Thoracic aorta (tissue), 2 donors: Measurements from ENCODE around the gene CYP24A1. TPM values are rescaled to one million over a fixed set of nuclear protein-coding genes. Genes with fewer than 3 reads are reported as not detected.

Experiments
- ATAC-seq: fragments of 150-250 bp; one replicate; pipeline ENCODE4 v1.8.0; 2017; ENCODE audit warnings: low read depth; ENCODE audit not compliant: insufficient number of reproducible peaks, low FRiP score
- DNase-seq: peaks from one replicate; pipeline ENCODE4 v3.0.0-alpha.2; 2020; ENCODE audit warnings: low spot score
- H3K27ac ChIP-seq, 2 donors: fragments of 200-600 bp; sonication (generic); 1 replicate in 1 of 2; 2 replicates in 1 of 2; pipeline ENCODE4 v1.5.1; 2016; ENCODE audit warnings: mild to moderate bottlenecking in 2 of 2, moderate library complexity in 2 of 2
- H3K27me3 ChIP-seq: fragments of 200-600 bp; sonication (generic); replicated peaks from 2 replicates; pipeline ENCODE4 v1.6.0; 2016; ENCODE audit warnings: mild to moderate bottlenecking; ENCODE audit not compliant: insufficient read depth
- H3K36me3 ChIP-seq: fragments of 200-600 bp; sonication (generic); one replicate; pipeline ENCODE4 v1.5.1; 2016
- H3K4me1 ChIP-seq, 2 donors: fragments of 200-600 bp; sonication (generic); 1 replicate in 1 of 2; 2 replicates in 1 of 2; pipeline versions ENCODE4 v1.5.1 to v1.6.0; 2016; ENCODE audit warnings: low read depth in 2 of 2, mild to moderate bottlenecking in 1 of 2; ENCODE audit not compliant: control insufficient read depth in 1 of 2
- H3K4me3 ChIP-seq: fragments of 200-600 bp; sonication (generic); 2 replicates; pipeline ENCODE4 v1.5.1; 2016; ENCODE audit warnings: mild to moderate bottlenecking
- H3K9me3 ChIP-seq: fragments of 200-600 bp; sonication (generic); 2 replicates; pipeline ENCODE4 v1.5.1; 2016
- CTCF ChIP-seq: fragments of 200-600 bp; sonication (generic); IDR thresholded peaks from one replicate; pipeline ENCODE4 v1.5.1; 2019; ENCODE audit warnings: antibody characterized with exemption
- total RNA-seq, 2 donors: library from RNA; depleted of rRNA; stranded (reverse); fragments of >200 nt; gene quantifications; one replicate each; pipeline versions ENCODE4 v1.1.0 to v1.2.3, GENCODE V29; 2016

CYP24A1 gene
- total RNA-seq, 2 donors from 2014 or later: not detected

- ATAC-seq (no peak), DNase-seq (no peak)
- Histone ChIP-seq H3K9me3 (no peaks in the 10 kb centered on the region), H3K27ac (no peak overlapping the region), H3K27me3 (peaks cover 6% of the 10 kb centered on the region), H3K4me3 (no peak overlapping the region), H3K36me3 (no peaks in the 10 kb centered on the region), H3K4me1 (peaks cover 0 to 16% of the 10 kb centered on the region in 2 donors)
- no peak for TF ChIP-seq CTCF
Measured at GRCh38 chr20:54168961-54169862, 4.6 kb downstream of the CYP24A1 start.

GRCh38 chr20:54167909-54168872 lies 5.6 kb downstream of the CYP24A1 start:
- no peak for DNase-seq
- H3K27ac ChIP-seq: no peak overlapping the region
- no peak overlapping the region for H3K4me3 ChIP-seq
- H3K9me3 ChIP-seq: no peaks in the 10 kb centered on the region
- no peaks in the 10 kb centered on the region for H3K36me3 ChIP-seq
- TF ChIP-seq CTCF: no peak
- ATAC-seq: no peak
- peaks cover 3% of the 10 kb centered on the region for H3K27me3 ChIP-seq
- peaks cover 0 to 6% of the 10 kb centered on the region in 2 donors for H3K4me1 ChIP-seq

GRCh38 chr20:54166987-54167662 lies 6.7 kb downstream of the CYP24A1 start:
- H3K36me3 ChIP-seq: no peaks in the 10 kb centered on the region
- DNase-seq: no peak
- no peak for TF ChIP-seq CTCF
- H3K27me3 ChIP-seq: no peaks in the 10 kb centered on the region
- no peaks in the 10 kb centered on the region for H3K4me1 ChIP-seq
- no peaks in the 10 kb centered on the region for H3K9me3 ChIP-seq
- ATAC-seq: no peak
- no peak overlapping the region for H3K4me3 ChIP-seq
- no peak overlapping the region for H3K27ac ChIP-seq

- no peaks in the 10 kb centered on the region for H3K9me3 ChIP-seq
- H3K4me3 ChIP-seq: no peak overlapping the region
- TF ChIP-seq CTCF: no peak
- ATAC-seq (no peak), DNase-seq (no peak)
- no peaks in the 10 kb centered on the region for H3K4me1 ChIP-seq
- no peaks in the 10 kb centered on the region for H3K36me3 ChIP-seq
- no peak overlapping the region for H3K27ac ChIP-seq
- no peaks in the 10 kb centered on the region for H3K27me3 ChIP-seq
Measured at GRCh38 chr20:54165803-54166202, 8.0 kb downstream of the CYP24A1 start.
